Measurements from ENCODE around the gene MROH8. TPM values are rescaled to one million over a fixed set of nuclear protein-coding genes. Genes with fewer than 3 reads are reported as not detected.

MROH8 gene
- total RNA-seq, 6 experiments from 2014 or later: 1.3 to 1.9 (median 1.6) TPM

DNA sequence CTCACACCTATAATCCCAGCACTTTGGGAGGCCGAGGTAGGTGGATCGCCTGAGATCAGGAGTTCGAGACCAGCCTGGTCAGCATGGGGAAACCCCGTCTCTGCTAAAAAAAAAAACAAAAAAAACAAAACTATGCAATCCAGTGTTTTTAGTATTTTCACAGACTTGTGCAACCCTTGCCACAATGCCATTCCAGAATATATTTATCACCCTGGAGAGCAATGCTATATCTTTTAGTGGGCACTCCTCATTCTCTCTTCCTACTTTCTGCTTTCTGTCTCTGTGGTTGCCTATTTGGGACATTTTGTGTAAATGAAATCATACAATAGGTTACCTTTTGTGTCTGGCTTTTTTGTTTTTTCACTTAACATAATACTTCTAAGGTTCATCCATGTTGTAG lies 39.1 kb upstream of the MROH8 start:
- no peaks in the 10 kb centered on the region; the same call in 1 of the 2 replicates for H3K27me3 Mint-ChIP-seq (ENCODE audit: insufficient read depth)
- peaks cover 34% of the 10 kb centered on the region for H3K36me3 Mint-ChIP-seq (ENCODE audit: low read depth)
- no peaks in the 10 kb centered on the region for H3K9me3 Mint-ChIP-seq
- TF ChIP-seq, protein P1, sequence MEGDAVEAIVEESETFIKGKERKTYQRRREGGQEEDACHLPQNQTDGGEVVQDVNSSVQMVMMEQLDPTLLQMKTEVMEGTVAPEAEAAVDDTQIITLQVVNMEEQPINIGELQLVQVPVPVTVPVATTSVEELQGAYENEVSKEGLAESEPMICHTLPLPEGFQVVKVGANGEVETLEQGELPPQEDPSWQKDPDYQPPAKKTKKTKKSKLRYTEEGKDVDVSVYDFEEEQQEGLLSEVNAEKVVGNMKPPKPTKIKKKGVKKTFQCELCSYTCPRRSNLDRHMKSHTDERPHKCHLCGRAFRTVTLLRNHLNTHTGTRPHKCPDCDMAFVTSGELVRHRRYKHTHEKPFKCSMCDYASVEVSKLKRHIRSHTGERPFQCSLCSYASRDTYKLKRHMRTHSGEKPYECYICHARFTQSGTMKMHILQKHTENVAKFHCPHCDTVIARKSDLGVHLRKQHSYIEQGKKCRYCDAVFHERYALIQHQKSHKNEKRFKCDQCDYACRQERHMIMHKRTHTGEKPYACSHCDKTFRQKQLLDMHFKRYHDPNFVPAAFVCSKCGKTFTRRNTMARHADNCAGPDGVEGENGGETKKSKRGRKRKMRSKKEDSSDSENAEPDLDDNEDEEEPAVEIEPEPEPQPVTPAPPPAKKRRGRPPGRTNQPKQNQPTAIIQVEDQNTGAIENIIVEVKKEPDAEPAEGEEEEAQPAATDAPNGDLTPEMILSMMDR (IDR thresholded peaks at IDR 0.05): no peak
- DNase-seq: no peak
- no peak overlapping the region for H3K4me3 Mint-ChIP-seq
- no peak overlapping the region for H3K27ac Mint-ChIP-seq
- H3K4me1 Mint-ChIP-seq (ENCODE audit: low read depth): peaks cover 52% of the 10 kb centered on the region

DNA sequence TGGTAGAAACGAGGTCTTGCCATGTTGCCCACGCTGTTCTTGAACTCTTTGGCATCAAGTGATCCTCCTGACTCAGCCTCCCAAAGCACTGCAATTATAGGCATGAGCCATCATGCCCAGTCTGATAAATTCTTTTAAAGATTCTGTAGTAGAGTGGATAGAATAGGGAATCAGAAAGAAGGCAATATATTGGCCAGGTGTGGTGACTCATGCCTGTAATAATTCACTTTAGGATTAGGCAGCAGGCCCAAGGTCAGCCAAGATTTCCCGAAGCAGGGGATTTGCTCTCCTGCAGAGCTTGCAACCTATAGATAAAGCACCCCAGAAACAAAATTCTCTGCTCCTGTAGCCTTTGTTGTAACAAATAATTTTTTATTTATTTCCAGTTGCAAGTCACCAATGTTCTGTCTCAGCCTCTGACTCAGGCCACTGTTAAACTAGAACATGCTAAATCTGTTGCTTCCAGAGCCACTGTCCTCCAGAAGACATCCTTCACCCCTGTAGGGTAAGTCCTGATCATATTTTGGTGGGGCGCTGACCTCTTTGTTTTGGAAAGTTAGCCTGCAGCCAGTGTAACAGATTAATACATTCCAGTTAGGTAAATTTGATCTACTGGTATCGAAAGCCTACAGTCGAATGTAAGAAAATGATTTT lies 30.4 kb upstream of the MROH8 start:
- no peak overlapping the region for H3K27ac Mint-ChIP-seq
- no peak overlapping the region for H3K4me3 Mint-ChIP-seq
- peaks cover 16% of the 10 kb centered on the region; the same call in 1 of the 2 replicates for H3K36me3 Mint-ChIP-seq (ENCODE audit: low read depth)
- DNase-seq: no peak
- H3K27me3 Mint-ChIP-seq (ENCODE audit: insufficient read depth): no peaks in the 10 kb centered on the region
- peaks cover 20% of the 10 kb centered on the region for H3K4me1 Mint-ChIP-seq (ENCODE audit: low read depth)
- TF ChIP-seq, protein P1 (IDR thresholded peaks at IDR 0.05): no peak
- no peaks in the 10 kb centered on the region for H3K9me3 Mint-ChIP-seq

DNA sequence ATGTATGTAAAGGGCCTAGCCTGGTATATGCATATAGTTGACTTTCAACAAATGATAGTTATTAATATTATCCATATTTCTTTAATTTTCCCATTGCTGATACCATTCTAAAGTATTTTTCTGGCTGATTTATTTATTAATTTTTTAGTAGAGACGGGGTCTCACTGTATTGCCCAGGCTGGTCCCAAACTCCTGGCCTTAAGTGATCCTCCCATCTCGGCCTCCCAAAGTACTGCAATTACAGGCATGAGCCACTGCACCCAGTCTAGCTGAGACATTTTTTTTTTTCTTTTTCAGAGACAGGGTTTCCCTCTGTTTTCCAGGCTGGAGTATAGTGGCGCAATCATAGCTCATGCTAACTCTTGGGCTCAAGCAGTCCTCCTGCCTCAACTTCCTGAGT lies 29.8 kb upstream of the MROH8 start:
- H3K4me3 Mint-ChIP-seq: no peak overlapping the region
- DNase-seq: no peak
- H3K9me3 Mint-ChIP-seq: no peaks in the 10 kb centered on the region
- H3K36me3 Mint-ChIP-seq (ENCODE audit: low read depth): peaks cover 22% of the 10 kb centered on the region; the same call in 1 of the 2 replicates
- no peaks in the 10 kb centered on the region for H3K27me3 Mint-ChIP-seq (ENCODE audit: insufficient read depth)
- no peak overlapping the region for H3K27ac Mint-ChIP-seq
- peaks cover 14% of the 10 kb centered on the region; the same call in 1 of the 2 replicates for H3K4me1 Mint-ChIP-seq (ENCODE audit: low read depth)
- TF ChIP-seq, protein P1 (IDR thresholded peaks at IDR 0.05): no peak

DNA sequence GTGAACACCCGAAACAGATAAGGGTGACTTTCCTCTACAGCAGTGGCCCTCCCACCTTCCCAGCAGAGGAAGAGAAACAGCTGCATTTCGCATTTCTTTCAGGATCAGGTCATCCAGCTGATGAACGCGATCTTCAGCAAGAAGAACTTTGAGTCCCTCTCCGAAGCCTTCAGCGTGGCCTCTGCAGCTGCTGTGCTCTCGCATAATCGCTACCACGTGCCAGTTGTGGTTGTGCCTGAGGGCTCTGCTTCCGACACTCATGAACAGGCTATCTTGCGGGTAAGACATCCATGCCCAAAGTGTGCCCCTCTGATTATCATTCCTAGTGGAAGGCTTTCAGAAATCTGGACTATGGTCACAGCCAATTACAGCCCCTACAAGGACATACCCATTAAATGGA lies 27.8 kb upstream of the MROH8 start:
- DNase-seq: no peak
- H3K27me3 Mint-ChIP-seq (ENCODE audit: insufficient read depth): no peaks in the 10 kb centered on the region
- no peaks in the 10 kb centered on the region for H3K9me3 Mint-ChIP-seq
- H3K4me3 Mint-ChIP-seq: no peak overlapping the region
- H3K4me1 Mint-ChIP-seq (ENCODE audit: low read depth): peaks cover 15% of the 10 kb centered on the region
- TF ChIP-seq, protein P1 (IDR thresholded peaks at IDR 0.05): no peak
- no peak overlapping the region for H3K27ac Mint-ChIP-seq
- peaks cover 18% of the 10 kb centered on the region; the same call in 1 of the 2 replicates for H3K36me3 Mint-ChIP-seq (ENCODE audit: low read depth)

DNA sequence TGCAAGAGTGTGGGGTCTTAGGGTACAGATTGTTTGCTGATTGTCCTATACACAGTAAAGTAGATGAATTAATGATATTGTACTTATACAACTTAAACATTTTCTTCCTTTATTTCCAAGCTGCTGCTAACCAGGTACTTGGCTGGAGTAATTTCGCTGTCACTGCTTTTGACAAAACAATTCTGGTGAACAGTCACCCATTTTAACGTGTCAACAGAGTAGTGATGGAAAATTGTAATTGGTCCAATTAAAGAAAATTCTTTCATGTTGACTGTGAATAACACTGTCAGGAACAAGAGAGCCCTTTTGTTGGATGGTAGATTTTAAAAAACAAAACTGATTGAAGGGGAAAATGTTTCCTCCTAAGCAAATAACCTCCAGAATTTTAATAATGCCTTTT lies 26.4 kb upstream of the MROH8 start:
- no peaks in the 10 kb centered on the region for H3K27me3 Mint-ChIP-seq (ENCODE audit: insufficient read depth)
- no peak for DNase-seq
- H3K9me3 Mint-ChIP-seq: no peaks in the 10 kb centered on the region
- TF ChIP-seq, protein P1 (IDR thresholded peaks at IDR 0.05): no peak
- H3K27ac Mint-ChIP-seq: peak overlapping the region; percentile 28
- H3K36me3 Mint-ChIP-seq (ENCODE audit: low read depth): peaks cover 24% of the 10 kb centered on the region; the same call in 1 of the 2 replicates
- no peak overlapping the region for H3K4me3 Mint-ChIP-seq
- peaks cover 29% of the 10 kb centered on the region for H3K4me1 Mint-ChIP-seq (ENCODE audit: low read depth)
